Lower lobe of right lung (tissue), 2 donors: ENCODE data around the gene MATK. TPM values are rescaled to one million over a fixed set of nuclear protein-coding genes. Genes with fewer than 3 reads are reported as not detected.
A peak's percentile ranks its signal among the peaks of the same experiment; 100 is the strongest.

Experiments
- ATAC-seq, 2 donors: fragments of 200-7000 bp; cut with Tn5 transposase; one replicate each; pipeline ENCODE4 v1.9.1; 2020 to 2022; ENCODE audit warnings: mild to moderate bottlenecking in 2 of 2, moderate library complexity in 2 of 2
- DNase-seq: peaks from one replicate; pipeline ENCODE4 v3.0.0-alpha.2; 2020
- H3K27ac ChIP-seq: fragments of 200-600 bp; one replicate; pipeline ENCODE4 v1.8.0; 2022
- H3K27me3 ChIP-seq: fragments of 200-600 bp; one replicate; pipeline ENCODE4 v1.8.0; 2022; ENCODE audit warnings: low read depth
- H3K36me3 ChIP-seq: fragments of 200-600 bp; one replicate; pipeline ENCODE4 v1.8.0; 2022; ENCODE audit warnings: mild to moderate bottlenecking
- H3K4me1 ChIP-seq: fragments of 200-600 bp; one replicate; pipeline ENCODE4 v1.8.0; 2022
- H3K4me3 ChIP-seq: fragments of 200-600 bp; one replicate; pipeline ENCODE4 v1.8.0; 2022; ENCODE audit warnings: mild to moderate bottlenecking
- H3K9me3 ChIP-seq: fragments of 200-600 bp; one replicate; pipeline ENCODE4 v1.8.0; 2022
- CTCF ChIP-seq: fragments of 200-600 bp; IDR thresholded peaks from one replicate; pipeline ENCODE4 v1.8.0; 2022; ENCODE audit warnings: antibody characterized with exemption, mild to moderate bottlenecking
- intact Hi-C: fragments of 100-400 bp; cut with DNase I; formaldehyde crosslinking; loops from one replicate; pipeline ENCODE4 v1.11.0; 2022
- total RNA-seq: library from RNA; stranded (reverse); fragmentation: NEBNext Ultra II Directional; extraction: Animal tissue kit (Norgen Biotek cat#: 25700); gene quantifications from one replicate; pipeline ENCODE4 v1.2.1, GENCODE V29; 2021
- donor health status: DM: no; HTN: yes; CAD: no; lungs with severe emphysema.

The MATK gene
- total RNA-seq, 1 donor from 2014 or later, result 11.3 TPM

GRCh38 chr19:3823350-3823713, 37.2 kb upstream of the MATK start:
- DNase-seq (no peak), ATAC-seq (no peak)
- peaks cover 9% of the 10 kb centered on the region for H3K4me1 ChIP-seq
- no peak for TF ChIP-seq CTCF
- H3K9me3 ChIP-seq, result no peaks in the 10 kb centered on the region
- H3K36me3 ChIP-seq, result no peaks in the 10 kb centered on the region
- peaks cover 6% of the 10 kb centered on the region for H3K27me3 ChIP-seq
- intact Hi-C loops, result no loop called here
- no peak overlapping the region for H3K27ac ChIP-seq
- H3K4me3 ChIP-seq, result no peak overlapping the region

- DNase-seq, result no peak
- Histone ChIP-seq H3K27me3 (peaks cover 6% of the 10 kb centered on the region), H3K9me3 (no peaks in the 10 kb centered on the region), H3K4me3 (no peak overlapping the region), H3K27ac (no peak overlapping the region), H3K36me3 (no peaks in the 10 kb centered on the region), H3K4me1 (peaks cover 13% of the 10 kb centered on the region)
- intact Hi-C loops, result no loop called here
- no peak for TF ChIP-seq CTCF
- no peak for ATAC-seq
Observed at GRCh38 chr19:3822683-3823349, 36.6 kb upstream of the MATK start.

GRCh38 chr19:3821857-3822364, 35.7 kb upstream of the MATK start:
- Histone ChIP-seq H3K9me3 (no peaks in the 10 kb centered on the region), H3K4me3 (no peak overlapping the region), H3K27ac (no peak overlapping the region), H3K4me1 (peaks cover 13% of the 10 kb centered on the region), H3K36me3 (no peaks in the 10 kb centered on the region), H3K27me3 (peaks cover 6% of the 10 kb centered on the region)
- ATAC-seq (peak; percentile 81 to 88), DNase-seq (peak; percentile 82)
- intact Hi-C loops, result no loop called here
- TF ChIP-seq CTCF, result peak; percentile 100

- Histone ChIP-seq H3K27ac (no peak overlapping the region), H3K9me3 (no peaks in the 10 kb centered on the region), H3K4me1 (peaks cover 13% of the 10 kb centered on the region), H3K27me3 (peaks cover 6% of the 10 kb centered on the region), H3K36me3 (no peaks in the 10 kb centered on the region), H3K4me3 (no peak overlapping the region)
- ATAC-seq, result no peak
- no peak for DNase-seq
- intact Hi-C loops, result no loop called here
- no peak for TF ChIP-seq CTCF
Observed at GRCh38 chr19:3821156-3821555, 35.0 kb upstream of the MATK start.

GRCh38 chr19:3819989-3820388, 33.8 kb upstream of the MATK start:
- Histone ChIP-seq H3K36me3 (no peaks in the 10 kb centered on the region), H3K27ac (no peak overlapping the region), H3K4me3 (no peak overlapping the region), H3K9me3 (no peaks in the 10 kb centered on the region), H3K27me3 (peaks cover 6% of the 10 kb centered on the region), H3K4me1 (peaks cover 13% of the 10 kb centered on the region)
- ATAC-seq, result no peak
- no peak for DNase-seq
- no peak for TF ChIP-seq CTCF
- intact Hi-C loops, result no loop called here
